ENCODE results near the gene HS1BP3. TPM values are rescaled to one million over a fixed set of nuclear protein-coding genes. Genes with fewer than 3 reads are reported as not detected.

HS1BP3 gene
- total RNA-seq, 1 donor from 2014 or later, result 33.6 TPM

DNA sequence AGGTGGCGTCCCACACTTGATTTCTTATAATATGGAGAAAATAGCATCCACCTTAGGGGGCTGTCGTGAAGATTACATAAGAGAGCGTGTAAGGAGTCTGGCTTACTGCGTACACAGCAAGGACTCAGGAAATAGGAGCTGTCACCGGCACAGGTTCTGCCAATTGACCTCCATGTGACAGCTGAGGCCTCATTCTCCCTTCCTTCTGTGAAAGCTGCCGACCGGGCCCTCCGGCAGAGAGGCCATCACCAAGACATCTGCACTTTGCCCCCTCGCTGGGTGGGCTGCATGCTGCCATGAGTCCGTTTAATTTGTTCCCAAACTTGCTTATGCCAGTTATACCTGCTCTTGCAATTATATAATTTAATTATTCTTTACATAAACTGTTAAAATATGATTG lies 27.7 kb downstream of the HS1BP3 start:
- Mint-ChIP-seq H3K27me3 (ENCODE audit: unreplicated experiment) (peaks cover 9% of the 10 kb centered on the region), H3K9me3 (ENCODE audit: unreplicated experiment) (no peaks in the 10 kb centered on the region), H3K4me1 (ENCODE audit: unreplicated experiment) (peaks cover 4% of the 10 kb centered on the region), H3K27ac (ENCODE audit: unreplicated experiment) (no peak overlapping the region), H3K4me3 (ENCODE audit: unreplicated experiment) (no peak overlapping the region), H3K36me3 (ENCODE audit: low read depth, unreplicated experiment) (peaks cover 14% of the 10 kb centered on the region)
- DNase-seq (ENCODE audit: low spot score), result no peak
- TF ChIP-seq, protein P1, sequence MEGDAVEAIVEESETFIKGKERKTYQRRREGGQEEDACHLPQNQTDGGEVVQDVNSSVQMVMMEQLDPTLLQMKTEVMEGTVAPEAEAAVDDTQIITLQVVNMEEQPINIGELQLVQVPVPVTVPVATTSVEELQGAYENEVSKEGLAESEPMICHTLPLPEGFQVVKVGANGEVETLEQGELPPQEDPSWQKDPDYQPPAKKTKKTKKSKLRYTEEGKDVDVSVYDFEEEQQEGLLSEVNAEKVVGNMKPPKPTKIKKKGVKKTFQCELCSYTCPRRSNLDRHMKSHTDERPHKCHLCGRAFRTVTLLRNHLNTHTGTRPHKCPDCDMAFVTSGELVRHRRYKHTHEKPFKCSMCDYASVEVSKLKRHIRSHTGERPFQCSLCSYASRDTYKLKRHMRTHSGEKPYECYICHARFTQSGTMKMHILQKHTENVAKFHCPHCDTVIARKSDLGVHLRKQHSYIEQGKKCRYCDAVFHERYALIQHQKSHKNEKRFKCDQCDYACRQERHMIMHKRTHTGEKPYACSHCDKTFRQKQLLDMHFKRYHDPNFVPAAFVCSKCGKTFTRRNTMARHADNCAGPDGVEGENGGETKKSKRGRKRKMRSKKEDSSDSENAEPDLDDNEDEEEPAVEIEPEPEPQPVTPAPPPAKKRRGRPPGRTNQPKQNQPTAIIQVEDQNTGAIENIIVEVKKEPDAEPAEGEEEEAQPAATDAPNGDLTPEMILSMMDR (IDR thresholded peaks at IDR 0.05; ENCODE audit: unreplicated experiment), result no peak

DNA sequence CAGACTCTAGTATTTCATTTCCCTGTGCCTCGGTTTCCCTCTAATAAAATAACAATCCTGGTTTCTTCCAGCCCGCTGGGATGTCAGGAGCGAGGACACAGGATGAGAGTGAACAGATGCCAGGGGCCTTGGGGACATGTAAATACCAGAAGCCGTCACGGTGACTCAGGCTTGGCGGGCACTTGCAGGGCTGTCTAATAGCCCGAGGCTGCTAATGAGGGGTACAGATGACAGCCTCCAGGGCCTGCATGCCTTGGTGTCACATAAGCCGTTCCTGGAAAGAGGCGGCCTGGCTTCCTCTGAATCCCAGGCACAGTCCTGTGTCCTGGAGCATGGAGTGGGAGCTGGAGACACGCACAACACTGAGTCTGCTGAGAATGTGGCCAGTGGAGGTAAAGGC lies 28.2 kb downstream of the HS1BP3 start:
- no peak overlapping the region for H3K4me3 Mint-ChIP-seq (ENCODE audit: unreplicated experiment)
- TF ChIP-seq, protein P1 (IDR thresholded peaks at IDR 0.05; ENCODE audit: unreplicated experiment), result no peak
- peaks cover 7% of the 10 kb centered on the region for H3K4me1 Mint-ChIP-seq (ENCODE audit: unreplicated experiment)
- no peaks in the 10 kb centered on the region for H3K9me3 Mint-ChIP-seq (ENCODE audit: unreplicated experiment)
- DNase-seq (ENCODE audit: low spot score), result no peak
- no peak overlapping the region for H3K27ac Mint-ChIP-seq (ENCODE audit: unreplicated experiment)
- H3K36me3 Mint-ChIP-seq (ENCODE audit: low read depth, unreplicated experiment), result peaks cover 14% of the 10 kb centered on the region
- peaks cover 9% of the 10 kb centered on the region for H3K27me3 Mint-ChIP-seq (ENCODE audit: unreplicated experiment)

DNA sequence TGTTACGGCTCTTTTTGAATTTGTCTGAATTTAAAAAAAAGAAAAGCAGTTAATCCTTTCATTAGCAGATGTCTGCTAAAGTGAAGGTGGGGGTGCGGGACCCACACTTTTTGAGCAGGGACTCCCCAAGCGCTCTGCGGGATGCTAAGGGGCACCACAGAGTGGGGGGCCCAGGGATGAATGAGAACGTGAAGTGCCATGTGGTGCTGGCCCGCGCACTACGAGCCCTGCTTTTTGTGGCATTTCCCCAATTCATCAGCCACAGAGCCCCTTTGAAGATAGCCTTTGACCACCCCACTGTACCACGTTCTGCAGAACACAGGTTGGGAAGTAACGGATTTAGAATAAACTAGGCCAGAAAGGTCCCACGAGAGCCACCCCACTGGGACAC lies 28.6 kb downstream of the HS1BP3 start:
- Mint-ChIP-seq H3K27me3 (ENCODE audit: unreplicated experiment) (peaks cover 12% of the 10 kb centered on the region), H3K4me1 (ENCODE audit: unreplicated experiment) (peaks cover 8% of the 10 kb centered on the region), H3K27ac (ENCODE audit: unreplicated experiment) (no peak overlapping the region), H3K9me3 (ENCODE audit: unreplicated experiment) (no peaks in the 10 kb centered on the region), H3K4me3 (ENCODE audit: unreplicated experiment) (no peak overlapping the region), H3K36me3 (ENCODE audit: low read depth, unreplicated experiment) (peaks cover 14% of the 10 kb centered on the region)
- DNase-seq (ENCODE audit: low spot score), result no peak
- TF ChIP-seq, protein P1 (IDR thresholded peaks at IDR 0.05; ENCODE audit: unreplicated experiment), result no peak

DNA sequence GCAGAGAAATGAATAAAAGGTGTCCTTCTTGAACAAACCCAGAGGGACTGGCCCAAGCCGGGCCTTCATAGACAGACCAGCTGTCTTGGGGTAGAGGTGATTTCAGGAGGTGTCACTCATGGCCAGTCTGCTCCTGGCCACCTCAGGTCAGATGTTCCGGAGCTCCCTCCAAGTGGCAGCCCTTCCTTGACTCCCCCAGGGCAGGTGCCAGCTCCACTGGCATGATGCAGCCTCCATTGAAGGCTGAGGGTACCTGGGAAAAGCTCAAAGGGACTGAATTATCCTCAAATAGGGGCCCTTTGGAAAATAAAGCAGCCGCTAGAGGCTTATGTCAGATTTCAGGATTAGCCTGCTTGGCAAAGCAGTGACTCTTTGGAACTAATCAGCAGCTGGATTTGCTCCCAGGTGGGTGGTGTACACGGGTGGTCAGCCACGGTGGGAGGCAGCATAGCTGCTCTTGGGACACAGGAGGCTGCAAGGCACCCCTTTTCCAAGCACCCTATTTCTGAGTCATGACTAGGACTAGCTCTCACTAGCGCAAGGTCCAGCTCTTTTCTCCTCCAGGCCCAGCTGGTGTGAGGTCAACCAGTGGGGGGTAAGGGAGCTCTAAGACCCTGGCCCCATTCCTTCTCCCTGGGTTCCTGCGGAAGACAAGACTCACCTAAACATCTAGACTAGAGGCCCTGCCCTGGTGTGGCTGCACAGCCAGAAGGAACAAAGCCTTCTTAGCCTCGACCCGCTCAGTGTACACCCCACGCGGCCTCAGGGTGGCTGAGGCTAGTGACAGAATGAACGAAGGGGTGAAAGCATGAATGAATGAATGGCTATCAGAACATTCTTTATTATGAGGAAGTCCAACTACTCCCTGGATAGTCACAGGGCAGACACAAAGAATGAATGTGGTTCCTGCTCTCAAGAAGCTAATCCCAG lies 29.3 kb downstream of the HS1BP3 start:
- peaks cover 11% of the 10 kb centered on the region for H3K4me1 Mint-ChIP-seq (ENCODE audit: unreplicated experiment)
- H3K9me3 Mint-ChIP-seq (ENCODE audit: unreplicated experiment), result no peaks in the 10 kb centered on the region
- no peak overlapping the region for H3K27ac Mint-ChIP-seq (ENCODE audit: unreplicated experiment)
- DNase-seq (ENCODE audit: low spot score), result no peak
- H3K36me3 Mint-ChIP-seq (ENCODE audit: low read depth, unreplicated experiment), result peaks cover 14% of the 10 kb centered on the region
- TF ChIP-seq, protein P1 (IDR thresholded peaks at IDR 0.05; ENCODE audit: unreplicated experiment), result no peak
- H3K27me3 Mint-ChIP-seq (ENCODE audit: unreplicated experiment), result peaks cover 12% of the 10 kb centered on the region
- H3K4me3 Mint-ChIP-seq (ENCODE audit: unreplicated experiment), result no peak overlapping the region

DNA sequence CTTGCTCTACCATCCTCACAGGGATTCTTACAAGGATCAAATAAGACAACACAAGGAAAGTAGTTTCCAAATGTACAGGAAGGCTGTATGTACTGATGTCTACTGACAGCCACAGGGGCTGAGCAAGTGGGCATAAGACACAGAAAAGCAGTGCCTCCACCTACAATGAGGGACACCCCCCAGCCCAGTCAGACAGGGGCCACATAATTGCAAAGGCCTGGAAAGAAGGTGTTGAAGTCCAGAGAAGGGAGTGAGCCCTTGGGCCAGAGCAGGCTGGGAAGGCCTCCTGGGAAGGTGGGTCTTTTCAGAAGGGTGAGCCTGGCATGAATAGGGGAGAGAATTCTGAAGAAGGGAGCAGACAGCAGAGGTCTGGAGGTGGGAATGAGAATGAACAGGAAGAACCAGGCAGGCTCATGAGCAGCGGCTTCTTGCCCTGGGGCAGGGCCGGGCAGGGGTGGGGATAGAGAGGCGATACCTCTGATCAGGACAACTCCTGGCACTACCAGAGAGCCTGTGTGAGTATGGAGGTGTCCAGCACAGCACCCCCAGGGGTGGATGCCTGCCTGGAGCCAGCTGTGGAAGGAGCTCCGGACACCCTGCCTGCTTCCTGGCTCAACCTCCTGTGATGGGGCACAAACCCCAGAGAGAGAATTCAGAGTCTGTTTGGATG lies 30.1 kb downstream of the HS1BP3 start:
- H3K4me3 Mint-ChIP-seq (ENCODE audit: unreplicated experiment), result no peak overlapping the region
- DNase-seq (ENCODE audit: low spot score), result no peak
- H3K27me3 Mint-ChIP-seq (ENCODE audit: unreplicated experiment), result peaks cover 10% of the 10 kb centered on the region
- no peaks in the 10 kb centered on the region for H3K9me3 Mint-ChIP-seq (ENCODE audit: unreplicated experiment)
- TF ChIP-seq, protein P1 (IDR thresholded peaks at IDR 0.05; ENCODE audit: unreplicated experiment), result no peak
- H3K27ac Mint-ChIP-seq (ENCODE audit: unreplicated experiment), result no peak overlapping the region
- H3K4me1 Mint-ChIP-seq (ENCODE audit: unreplicated experiment), result peaks cover 17% of the 10 kb centered on the region
- H3K36me3 Mint-ChIP-seq (ENCODE audit: low read depth, unreplicated experiment), result peaks cover 10% of the 10 kb centered on the region

Data from endothelial cell (in vitro differentiated cells).